Measurements from ENCODE around the gene NUB1.

The NUB1 gene

DNA sequence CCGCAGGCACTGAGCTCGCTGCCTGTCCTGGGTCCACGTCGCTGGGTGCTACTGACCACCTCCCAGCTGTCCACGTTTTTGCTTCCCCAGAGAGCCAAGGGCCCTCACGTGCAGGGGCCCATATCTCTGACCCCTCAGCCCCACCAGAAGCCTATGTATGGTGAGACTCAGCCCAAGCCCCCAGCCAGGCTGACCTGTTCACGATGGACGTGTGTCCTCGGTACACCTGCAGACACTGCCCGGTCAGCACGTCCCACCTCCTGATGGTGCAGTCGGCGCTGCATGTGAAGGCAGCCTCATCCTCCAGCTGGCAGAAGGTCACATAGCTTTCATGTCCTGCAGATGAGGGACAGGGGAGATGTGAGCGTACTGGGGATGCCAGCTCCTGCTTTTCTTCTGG, 58.3 kb downstream of the NUB1 start:
- no peak overlapping the region for H3K4me3 ChIP-seq (ENCODE audit: low read depth, low read length)

DNA sequence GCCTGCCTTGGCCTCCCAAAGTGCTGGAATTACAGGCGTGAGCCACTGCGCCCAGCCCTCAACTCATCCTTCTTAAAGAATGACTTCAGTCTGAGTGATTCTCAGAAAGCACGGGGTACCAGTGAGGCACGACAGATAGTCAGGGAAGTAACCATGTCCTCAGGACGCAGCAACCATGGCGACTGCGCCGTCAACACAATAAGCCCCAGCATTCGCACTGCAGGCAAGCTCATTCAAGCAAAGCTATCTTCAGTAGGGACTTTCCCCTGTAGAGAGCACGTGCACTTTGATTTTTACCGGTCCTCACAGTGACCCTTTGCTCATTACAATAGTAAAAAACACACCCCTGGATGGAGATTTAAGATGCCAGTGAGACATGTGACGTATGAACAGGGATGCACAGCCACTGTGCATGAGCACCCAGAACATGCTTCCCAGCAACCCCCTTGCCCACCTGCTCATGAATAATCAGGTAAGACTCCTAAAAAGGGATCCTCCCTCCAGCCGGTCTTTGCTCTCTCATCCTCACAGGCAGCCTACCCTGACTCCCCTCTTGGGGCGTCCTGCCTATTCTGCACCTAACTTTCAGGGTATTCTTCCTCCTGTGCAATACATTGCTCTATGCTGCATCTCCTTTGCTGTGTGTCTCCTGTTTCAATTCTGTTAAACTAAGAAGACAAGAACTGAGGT, 59.2 kb downstream of the NUB1 start:
- TF ChIP-seq, protein P1, sequence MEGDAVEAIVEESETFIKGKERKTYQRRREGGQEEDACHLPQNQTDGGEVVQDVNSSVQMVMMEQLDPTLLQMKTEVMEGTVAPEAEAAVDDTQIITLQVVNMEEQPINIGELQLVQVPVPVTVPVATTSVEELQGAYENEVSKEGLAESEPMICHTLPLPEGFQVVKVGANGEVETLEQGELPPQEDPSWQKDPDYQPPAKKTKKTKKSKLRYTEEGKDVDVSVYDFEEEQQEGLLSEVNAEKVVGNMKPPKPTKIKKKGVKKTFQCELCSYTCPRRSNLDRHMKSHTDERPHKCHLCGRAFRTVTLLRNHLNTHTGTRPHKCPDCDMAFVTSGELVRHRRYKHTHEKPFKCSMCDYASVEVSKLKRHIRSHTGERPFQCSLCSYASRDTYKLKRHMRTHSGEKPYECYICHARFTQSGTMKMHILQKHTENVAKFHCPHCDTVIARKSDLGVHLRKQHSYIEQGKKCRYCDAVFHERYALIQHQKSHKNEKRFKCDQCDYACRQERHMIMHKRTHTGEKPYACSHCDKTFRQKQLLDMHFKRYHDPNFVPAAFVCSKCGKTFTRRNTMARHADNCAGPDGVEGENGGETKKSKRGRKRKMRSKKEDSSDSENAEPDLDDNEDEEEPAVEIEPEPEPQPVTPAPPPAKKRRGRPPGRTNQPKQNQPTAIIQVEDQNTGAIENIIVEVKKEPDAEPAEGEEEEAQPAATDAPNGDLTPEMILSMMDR (IDR thresholded peaks at IDR 0.05), result no peak
- no peaks in the 10 kb centered on the region for H3K9me3 ChIP-seq (ENCODE audit: control insufficient read depth, low read length)
- H2AFZ ChIP-seq, result no peak overlapping the region
- no peaks in the 10 kb centered on the region for H3K36me3 ChIP-seq (ENCODE audit: control insufficient read depth, insufficient read depth, low read length)
- no peak overlapping the region for H3K27ac ChIP-seq
- H3K4me3 ChIP-seq (ENCODE audit: low read depth, low read length), result no peak overlapping the region
- no peak overlapping the region for H3K9ac ChIP-seq
- peaks cover 56% of the 10 kb centered on the region for H3K4me1 ChIP-seq
- no peaks in the 10 kb centered on the region for H3K27me3 ChIP-seq (ENCODE audit: control insufficient read depth, insufficient read depth, low read length)
- peak overlapping the region; percentile 23 for H3K4me2 ChIP-seq (ENCODE audit: low read length)
- peaks cover 32% of the 10 kb centered on the region for H3K79me2 ChIP-seq

More for the DNA sequence above, 58.3 kb downstream of the NUB1 start:
- H3K9me3 ChIP-seq (ENCODE audit: control insufficient read depth, low read length), result no peaks in the 10 kb centered on the region
- no peak overlapping the region for H3K4me2 ChIP-seq (ENCODE audit: low read length)
- H3K27ac ChIP-seq, result no peak overlapping the region
- H3K4me1 ChIP-seq, result peaks cover 47% of the 10 kb centered on the region
- H3K36me3 ChIP-seq (ENCODE audit: control insufficient read depth, insufficient read depth, low read length), result no peaks in the 10 kb centered on the region
- no peak overlapping the region for H2AFZ ChIP-seq
- H3K9ac ChIP-seq, result no peak overlapping the region
- TF ChIP-seq, protein P1 (IDR thresholded peaks at IDR 0.05), result no peak
- H3K79me2 ChIP-seq, result peaks cover 33% of the 10 kb centered on the region
- no peaks in the 10 kb centered on the region for H3K27me3 ChIP-seq (ENCODE audit: control insufficient read depth, insufficient read depth, low read length)

DNA sequence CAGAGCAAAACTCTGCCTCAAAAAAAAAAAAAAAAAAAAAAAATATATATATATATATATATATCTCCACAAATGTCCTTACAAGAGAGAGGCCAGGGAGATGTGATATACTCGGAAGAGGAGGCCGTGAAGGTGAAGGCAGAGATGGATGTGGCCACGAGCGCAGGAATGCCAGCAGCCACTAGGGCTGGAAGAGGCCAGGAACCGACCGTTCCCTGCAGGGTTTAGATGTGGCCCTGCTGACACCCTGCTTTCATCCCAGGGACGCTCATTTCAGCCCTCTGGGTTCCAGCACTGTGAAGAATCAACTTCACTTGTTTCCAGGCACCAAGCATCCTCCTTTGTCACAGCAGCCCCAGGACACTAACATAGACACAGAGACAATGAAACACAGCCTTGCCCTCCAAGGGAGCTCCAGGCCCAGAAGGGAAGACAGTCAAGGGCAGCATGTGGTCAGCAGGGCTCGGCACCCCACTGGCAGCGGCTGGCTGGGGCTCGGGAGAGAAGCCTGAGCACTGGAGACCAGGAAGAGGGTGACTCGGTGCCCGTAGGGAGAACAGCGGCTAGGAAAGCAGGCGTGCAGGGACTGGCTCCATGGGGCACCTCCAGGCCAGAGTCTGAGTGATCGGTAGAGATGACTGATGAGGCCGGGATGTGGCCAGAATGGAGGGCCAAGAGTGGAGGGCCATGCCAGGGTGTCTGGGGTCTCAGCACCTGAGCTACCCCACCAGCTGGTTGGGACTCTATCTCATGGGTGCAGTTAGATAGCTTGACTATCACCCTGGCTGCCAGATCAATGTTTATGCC, 60.6 kb downstream of the NUB1 start:
- H3K36me3 ChIP-seq (ENCODE audit: control insufficient read depth, insufficient read depth, low read length), result no peaks in the 10 kb centered on the region
- TF ChIP-seq, protein P1 (IDR thresholded peaks at IDR 0.05), result no peak
- no peak overlapping the region for H3K9ac ChIP-seq
- no peak overlapping the region for H3K4me2 ChIP-seq (ENCODE audit: low read length)
- peaks cover 70% of the 10 kb centered on the region for H3K4me1 ChIP-seq
- H3K27ac ChIP-seq, result peak overlapping the region; percentile 99
- peaks cover 19% of the 10 kb centered on the region for H3K79me2 ChIP-seq
- no peaks in the 10 kb centered on the region for H3K9me3 ChIP-seq (ENCODE audit: control insufficient read depth, low read length)
- no peaks in the 10 kb centered on the region for H3K27me3 ChIP-seq (ENCODE audit: control insufficient read depth, insufficient read depth, low read length)
- H2AFZ ChIP-seq, result no peak overlapping the region
- H3K4me3 ChIP-seq (ENCODE audit: low read depth, low read length), result no peak overlapping the region

DNA sequence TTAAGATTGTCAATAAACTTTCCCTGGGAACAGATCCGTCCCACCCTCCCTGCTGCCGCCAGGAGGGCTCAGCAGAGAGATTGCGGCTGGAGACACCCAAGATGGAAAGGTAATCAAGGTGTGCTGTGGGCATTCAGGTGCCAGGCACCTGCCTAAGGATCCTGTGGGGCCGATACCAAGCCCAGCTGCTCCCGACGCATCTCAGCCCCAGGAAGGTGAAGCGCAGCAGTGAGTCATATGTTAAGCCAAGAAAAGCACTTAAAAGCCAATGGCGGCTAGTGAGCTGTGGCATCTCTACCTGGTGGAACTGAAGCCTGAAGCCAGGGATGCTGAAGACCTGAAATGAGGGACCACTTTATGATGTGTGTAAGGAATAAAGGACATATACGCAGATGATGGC, 62.2 kb downstream of the NUB1 start:
- H3K9ac ChIP-seq, result no peak overlapping the region
- no peak overlapping the region for H3K4me3 ChIP-seq (ENCODE audit: low read depth, low read length)
- peaks cover 7% of the 10 kb centered on the region for H3K79me2 ChIP-seq
- H3K9me3 ChIP-seq (ENCODE audit: control insufficient read depth, low read length), result no peaks in the 10 kb centered on the region
- peak overlapping the region; percentile 67 for H2AFZ ChIP-seq
- H3K4me2 ChIP-seq (ENCODE audit: low read length), result peak overlapping the region; percentile 68
- H3K4me1 ChIP-seq, result peaks cover 83% of the 10 kb centered on the region
- H3K36me3 ChIP-seq (ENCODE audit: control insufficient read depth, insufficient read depth, low read length), result no peaks in the 10 kb centered on the region
- H3K27ac ChIP-seq, result peak overlapping the region; percentile 99
- TF ChIP-seq, protein P1 (IDR thresholded peaks at IDR 0.05), result peak; percentile 14
- no peaks in the 10 kb centered on the region for H3K27me3 ChIP-seq (ENCODE audit: control insufficient read depth, insufficient read depth, low read length)

All from parathyroid adenoma (tissue), 2 donors.